ENCODE measurements around the gene SLC44A3.

GRCh38 chr1:94843846-94844245, 23.7 kb downstream of the SLC44A3 start:
- TF ChIP-seq, protein P1, sequence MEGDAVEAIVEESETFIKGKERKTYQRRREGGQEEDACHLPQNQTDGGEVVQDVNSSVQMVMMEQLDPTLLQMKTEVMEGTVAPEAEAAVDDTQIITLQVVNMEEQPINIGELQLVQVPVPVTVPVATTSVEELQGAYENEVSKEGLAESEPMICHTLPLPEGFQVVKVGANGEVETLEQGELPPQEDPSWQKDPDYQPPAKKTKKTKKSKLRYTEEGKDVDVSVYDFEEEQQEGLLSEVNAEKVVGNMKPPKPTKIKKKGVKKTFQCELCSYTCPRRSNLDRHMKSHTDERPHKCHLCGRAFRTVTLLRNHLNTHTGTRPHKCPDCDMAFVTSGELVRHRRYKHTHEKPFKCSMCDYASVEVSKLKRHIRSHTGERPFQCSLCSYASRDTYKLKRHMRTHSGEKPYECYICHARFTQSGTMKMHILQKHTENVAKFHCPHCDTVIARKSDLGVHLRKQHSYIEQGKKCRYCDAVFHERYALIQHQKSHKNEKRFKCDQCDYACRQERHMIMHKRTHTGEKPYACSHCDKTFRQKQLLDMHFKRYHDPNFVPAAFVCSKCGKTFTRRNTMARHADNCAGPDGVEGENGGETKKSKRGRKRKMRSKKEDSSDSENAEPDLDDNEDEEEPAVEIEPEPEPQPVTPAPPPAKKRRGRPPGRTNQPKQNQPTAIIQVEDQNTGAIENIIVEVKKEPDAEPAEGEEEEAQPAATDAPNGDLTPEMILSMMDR (IDR thresholded peaks at IDR 0.05) = no peak
- TF ChIP-seq POLR2AphosphoS5 (IDR thresholded peaks at IDR 0.05) (no peak), EP300 (IDR thresholded peaks at IDR 0.05) (no peak), POLR2A (IDR thresholded peaks at IDR 0.05) (no peak)

Data from upper lobe of left lung (tissue), 4 donors.